ENCODE results near the gene CNTNAP5. TPM values are rescaled to one million over a fixed set of nuclear protein-coding genes. Genes with fewer than 3 reads are reported as not detected.
"Not testable (repeated sequence)": the region's sequence is repeated elsewhere in the genome, so short reads cannot be mapped to it uniquely, and the experiment has no call there.

Gene CNTNAP5
- total RNA-seq, 1 donor from 2014 or later = not detected

- Histone ChIP-seq H3K27ac (no peak overlapping the region), H3K9me3 (no peaks in the 10 kb centered on the region), H3K4me1 (no peaks in the 10 kb centered on the region), H3K27me3 (ENCODE audit: low read depth) (no peaks in the 10 kb centered on the region), H3K36me3 (no peaks in the 10 kb centered on the region), H3K4me3 (no peak overlapping the region)
- ATAC-seq (no peak), DNase-seq (no peak)
- intact Hi-C loops (cut with DNase I) = no loop called here
- TF ChIP-seq, protein P1, sequence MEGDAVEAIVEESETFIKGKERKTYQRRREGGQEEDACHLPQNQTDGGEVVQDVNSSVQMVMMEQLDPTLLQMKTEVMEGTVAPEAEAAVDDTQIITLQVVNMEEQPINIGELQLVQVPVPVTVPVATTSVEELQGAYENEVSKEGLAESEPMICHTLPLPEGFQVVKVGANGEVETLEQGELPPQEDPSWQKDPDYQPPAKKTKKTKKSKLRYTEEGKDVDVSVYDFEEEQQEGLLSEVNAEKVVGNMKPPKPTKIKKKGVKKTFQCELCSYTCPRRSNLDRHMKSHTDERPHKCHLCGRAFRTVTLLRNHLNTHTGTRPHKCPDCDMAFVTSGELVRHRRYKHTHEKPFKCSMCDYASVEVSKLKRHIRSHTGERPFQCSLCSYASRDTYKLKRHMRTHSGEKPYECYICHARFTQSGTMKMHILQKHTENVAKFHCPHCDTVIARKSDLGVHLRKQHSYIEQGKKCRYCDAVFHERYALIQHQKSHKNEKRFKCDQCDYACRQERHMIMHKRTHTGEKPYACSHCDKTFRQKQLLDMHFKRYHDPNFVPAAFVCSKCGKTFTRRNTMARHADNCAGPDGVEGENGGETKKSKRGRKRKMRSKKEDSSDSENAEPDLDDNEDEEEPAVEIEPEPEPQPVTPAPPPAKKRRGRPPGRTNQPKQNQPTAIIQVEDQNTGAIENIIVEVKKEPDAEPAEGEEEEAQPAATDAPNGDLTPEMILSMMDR (IDR thresholded peaks at IDR 0.05) = no peak
Observed at GRCh38 chr2:124354466-124354865, 329.4 kb downstream of the CNTNAP5 start.

DNA sequence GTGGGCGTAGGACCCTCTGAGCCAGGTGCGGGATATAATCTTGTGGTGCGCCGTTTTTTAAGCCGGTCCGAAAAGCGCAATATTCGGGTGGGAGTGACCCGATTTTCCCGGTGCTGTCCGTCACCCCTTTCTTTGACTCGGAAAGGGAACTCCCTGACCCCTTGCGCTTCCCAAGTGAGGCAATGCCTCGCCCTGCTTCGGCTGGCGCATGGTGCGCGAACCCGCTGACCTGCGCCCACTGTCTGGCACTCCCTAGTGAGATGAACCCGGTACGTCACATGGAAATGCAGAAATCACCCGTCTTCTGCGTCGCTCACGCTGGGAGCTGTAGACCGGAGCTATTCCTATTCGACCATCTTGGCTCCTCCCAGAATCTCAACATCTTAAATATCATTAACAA is 336.9 kb downstream of the CNTNAP5 start:
- H3K4me3 ChIP-seq; DNase-seq; H3K4me1 ChIP-seq; ATAC-seq; intact Hi-C loops (cut with DNase I); H3K27ac ChIP-seq; H3K9me3 ChIP-seq; H3K36me3 ChIP-seq; H3K27me3 ChIP-seq (ENCODE audit: low read depth): not testable (repeated sequence)

DNA sequence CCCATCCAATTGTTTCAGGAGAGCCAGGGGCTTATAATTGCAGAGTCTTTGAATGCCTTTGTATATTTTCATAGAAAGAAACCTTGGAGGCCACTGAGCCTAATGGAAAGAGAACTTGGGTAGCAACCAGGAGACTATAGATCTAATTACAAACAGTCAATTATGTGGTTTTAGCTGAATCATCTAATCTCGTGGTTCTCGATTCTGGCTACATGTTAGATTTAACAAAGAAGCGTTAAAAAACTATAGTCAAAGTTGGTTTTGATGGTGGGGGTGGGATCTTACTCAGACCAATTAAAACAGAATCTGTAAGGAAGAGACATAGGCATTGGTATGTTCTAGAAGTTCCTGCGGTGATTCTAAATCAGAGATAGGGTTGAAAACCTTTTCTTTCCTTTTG is 344.1 kb downstream of the CNTNAP5 start:
- DNase-seq (no peak), ATAC-seq (no peak)
- TF ChIP-seq, protein P1 (IDR thresholded peaks at IDR 0.05) = no peak
- Histone ChIP-seq H3K9me3 (no peaks in the 10 kb centered on the region), H3K4me3 (no peak overlapping the region), H3K27ac (no peak overlapping the region), H3K36me3 (no peaks in the 10 kb centered on the region), H3K27me3 (ENCODE audit: low read depth) (no peaks in the 10 kb centered on the region), H3K4me1 (no peaks in the 10 kb centered on the region)
- intact Hi-C loops (cut with DNase I) = no loop called here

- H3K27ac ChIP-seq = no peak overlapping the region
- TF ChIP-seq, protein P1 (IDR thresholded peaks at IDR 0.05) = no peak
- no peak overlapping the region for H3K4me3 ChIP-seq
- ATAC-seq = no peak
- H3K9me3 ChIP-seq = no peaks in the 10 kb centered on the region
- no peaks in the 10 kb centered on the region for H3K4me1 ChIP-seq
- intact Hi-C loops (cut with DNase I) = no loop called here
- H3K36me3 ChIP-seq = no peaks in the 10 kb centered on the region
- no peaks in the 10 kb centered on the region for H3K27me3 ChIP-seq (ENCODE audit: low read depth)
- no peak for DNase-seq
Observed at GRCh38 chr2:124380221-124380749, 355.2 kb downstream of the CNTNAP5 start.

GRCh38 chr2:124382067-124382618 is 357.1 kb downstream of the CNTNAP5 start:
- TF ChIP-seq, protein P1 (IDR thresholded peaks at IDR 0.05) = no peak
- no peaks in the 10 kb centered on the region for H3K4me1 ChIP-seq
- no peak overlapping the region for H3K27ac ChIP-seq
- H3K27me3 ChIP-seq (ENCODE audit: low read depth) = no peaks in the 10 kb centered on the region
- DNase-seq = no peak
- H3K4me3 ChIP-seq = no peak overlapping the region
- H3K9me3 ChIP-seq = no peaks in the 10 kb centered on the region
- H3K36me3 ChIP-seq = no peaks in the 10 kb centered on the region
- ATAC-seq = no peak
- intact Hi-C loops (cut with DNase I) = no loop called here

DNA sequence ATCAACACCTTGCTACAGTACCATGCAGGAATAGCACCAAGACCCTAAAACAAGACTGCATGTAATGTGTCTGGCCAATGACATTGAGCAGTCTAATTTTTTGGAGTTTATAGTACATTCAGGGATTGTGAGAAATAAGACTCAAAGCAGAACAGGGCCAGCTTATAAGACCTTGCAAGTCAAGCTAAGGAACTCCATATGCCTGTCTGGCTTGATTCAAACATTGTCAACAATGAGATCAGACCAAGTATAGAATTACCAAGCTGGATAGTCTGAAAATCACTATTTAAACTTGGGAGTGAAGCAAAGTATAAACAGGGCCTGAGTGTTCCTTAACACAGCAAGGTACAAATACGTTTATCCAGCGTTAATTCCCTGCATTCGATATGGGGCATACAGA is 370.9 kb downstream of the CNTNAP5 start:
- no peaks in the 10 kb centered on the region for H3K4me1 ChIP-seq
- no peaks in the 10 kb centered on the region for H3K36me3 ChIP-seq
- intact Hi-C loops (cut with DNase I) = no loop called here
- ATAC-seq (no peak), DNase-seq (no peak)
- H3K27me3 ChIP-seq (ENCODE audit: low read depth) = no peaks in the 10 kb centered on the region
- no peak overlapping the region for H3K27ac ChIP-seq
- TF ChIP-seq, protein P1 (IDR thresholded peaks at IDR 0.05) = no peak
- H3K9me3 ChIP-seq = no peaks in the 10 kb centered on the region
- no peak overlapping the region for H3K4me3 ChIP-seq
